ENCODE measurements around the gene RNF149.
"Not testable (repeated sequence)": the region's sequence is repeated elsewhere in the genome, so short reads cannot be mapped to it uniquely, and the experiment has no call there.

The RNF149 gene, protein sequence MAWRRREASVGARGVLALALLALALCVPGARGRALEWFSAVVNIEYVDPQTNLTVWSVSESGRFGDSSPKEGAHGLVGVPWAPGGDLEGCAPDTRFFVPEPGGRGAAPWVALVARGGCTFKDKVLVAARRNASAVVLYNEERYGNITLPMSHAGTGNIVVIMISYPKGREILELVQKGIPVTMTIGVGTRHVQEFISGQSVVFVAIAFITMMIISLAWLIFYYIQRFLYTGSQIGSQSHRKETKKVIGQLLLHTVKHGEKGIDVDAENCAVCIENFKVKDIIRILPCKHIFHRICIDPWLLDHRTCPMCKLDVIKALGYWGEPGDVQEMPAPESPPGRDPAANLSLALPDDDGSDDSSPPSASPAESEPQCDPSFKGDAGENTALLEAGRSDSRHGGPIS

GRCh38 chr2:101308432-101309210, at the start of gene RNF149:
RNF149 (minus strand) TSS chr2:101308701; CDS start chr2:101308588, 113 bp downstream.
- peak; percentile 92 for DNase-seq

- DNase-seq: no peak
These were observed 48.9 kb upstream of the RNF149 start for GRCh38 chr2:101357376-101357775.

GRCh38 chr2:101356521-101356920, 48.0 kb upstream of the RNF149 start:
- DNase-seq: no peak

GRCh38 chr2:101356055-101356454, 47.6 kb upstream of the RNF149 start:
- no peak for DNase-seq

GRCh38 chr2:101355401-101356054, 47.0 kb upstream of the RNF149 start:
- DNase-seq: no peak

DNA sequence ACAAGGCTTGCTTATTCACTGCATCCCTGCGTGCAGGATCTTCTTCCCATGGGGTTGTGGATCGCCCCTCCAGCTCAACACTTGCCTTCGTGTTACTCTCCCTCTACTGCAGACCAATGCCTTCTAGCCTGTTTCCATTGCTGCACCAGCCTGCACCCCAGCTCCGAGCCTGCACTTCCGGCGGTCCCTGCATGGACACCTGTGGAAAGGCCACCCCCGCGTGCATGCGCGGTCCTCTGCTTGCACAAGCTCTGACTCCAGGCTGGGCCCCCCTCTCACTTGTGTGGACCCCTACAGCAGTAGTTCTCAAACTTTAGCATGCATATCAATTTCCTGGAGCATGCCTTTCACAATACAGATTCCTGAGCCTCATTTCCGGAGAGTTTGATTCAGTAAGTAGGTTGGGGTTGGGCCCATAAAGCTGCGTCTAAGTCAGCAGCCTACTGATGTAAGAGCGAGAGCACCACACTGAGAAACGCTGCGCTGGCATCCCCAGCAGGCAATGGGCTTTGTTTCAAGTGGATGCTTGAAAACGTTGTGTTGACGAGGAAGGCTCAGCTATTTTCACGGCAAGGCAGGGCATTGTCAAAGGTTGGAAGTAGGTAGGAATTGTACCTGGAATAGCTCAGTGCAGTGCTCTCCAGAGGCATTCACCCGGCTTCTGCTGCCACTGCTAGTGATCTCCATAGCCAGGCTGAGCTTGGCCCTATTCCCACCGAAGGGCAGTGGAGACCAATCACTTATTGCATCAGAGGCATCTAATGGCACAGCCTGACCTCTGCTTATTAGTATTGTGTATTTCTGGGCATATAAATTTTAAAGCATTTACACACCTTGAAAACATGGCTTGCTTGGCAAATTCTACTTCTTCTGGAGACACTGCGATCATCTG, 46.2 kb upstream of the RNF149 start:
- no peak for DNase-seq

DNA sequence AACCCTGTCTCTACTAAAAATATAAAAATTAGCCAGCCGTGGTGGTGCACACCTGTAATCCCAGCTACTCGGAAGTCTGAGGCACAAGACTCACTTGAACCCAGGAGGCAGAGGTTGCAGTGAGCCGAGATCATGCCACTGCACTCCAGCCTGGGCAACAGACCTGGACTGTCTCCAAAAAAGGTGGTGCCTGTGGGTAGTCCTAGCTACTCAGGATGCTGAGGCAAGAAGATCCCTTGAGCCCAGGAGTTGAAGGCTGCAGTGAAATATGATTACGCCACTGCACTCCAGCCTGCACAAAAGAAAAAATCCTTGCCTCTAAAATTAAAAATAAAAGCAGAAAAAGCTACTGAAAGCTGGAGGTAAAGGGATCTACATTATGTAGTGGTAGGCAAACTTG, 44.1 kb upstream of the RNF149 start:
- not testable (repeated sequence) for DNase-seq

GRCh38 chr2:101351207-101351606, 42.7 kb upstream of the RNF149 start:
- no peak for DNase-seq

DNA sequence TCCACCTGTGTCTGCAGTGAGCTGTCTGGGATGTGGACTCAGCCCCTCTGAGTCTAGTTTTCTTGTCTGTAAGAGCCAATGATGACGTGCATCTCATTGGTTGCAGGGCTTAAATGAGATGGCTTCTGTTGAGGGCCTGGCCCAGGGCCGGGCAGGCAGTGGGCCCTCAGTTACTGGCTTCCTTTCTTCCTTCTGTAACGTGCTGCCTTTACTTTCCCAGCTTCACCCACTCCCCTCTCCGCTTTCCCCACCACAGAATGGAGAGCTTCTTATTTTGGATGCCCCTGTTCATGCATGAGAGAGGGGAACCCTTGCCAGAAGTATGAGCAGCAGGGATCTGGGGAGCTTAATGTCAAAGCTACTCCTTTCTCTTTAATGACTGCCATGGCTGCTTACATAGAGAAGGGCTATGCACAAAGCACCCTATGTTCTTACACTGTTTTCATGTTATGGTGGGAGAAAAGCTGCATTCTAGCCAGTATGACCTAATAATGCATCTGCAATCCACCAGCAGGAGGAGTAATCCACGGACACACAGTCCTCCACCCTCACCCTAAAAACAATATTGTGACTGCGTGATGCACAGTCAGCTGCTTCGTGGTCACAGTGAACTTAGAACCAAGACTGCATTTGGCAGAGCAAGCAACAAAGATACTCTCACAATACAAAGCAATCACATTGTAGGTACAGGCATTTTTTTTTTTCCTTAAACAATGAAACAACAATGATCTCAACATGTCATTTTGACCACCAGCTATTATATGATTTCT, 41.6 kb upstream of the RNF149 start:
- no peak for DNase-seq

DNA sequence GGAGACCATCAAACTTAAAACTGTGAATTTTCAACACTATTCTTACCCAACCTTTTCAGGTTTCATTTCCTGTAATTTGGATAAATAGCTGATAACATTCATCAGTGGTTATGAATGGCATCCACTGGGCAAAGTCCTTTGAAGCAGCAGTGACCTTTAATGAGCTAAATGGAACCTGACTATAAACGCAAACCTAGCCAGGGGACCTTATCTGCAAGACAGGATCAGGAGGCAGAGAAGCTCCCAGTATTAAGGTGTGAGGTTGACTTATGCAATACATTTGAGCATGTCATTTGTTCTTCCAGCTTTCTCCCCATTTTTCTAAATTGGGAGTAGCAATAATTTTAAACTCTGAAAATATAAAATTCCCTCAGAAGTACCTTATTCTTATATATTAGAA, 40.4 kb upstream of the RNF149 start:
- no peak for DNase-seq

DNA sequence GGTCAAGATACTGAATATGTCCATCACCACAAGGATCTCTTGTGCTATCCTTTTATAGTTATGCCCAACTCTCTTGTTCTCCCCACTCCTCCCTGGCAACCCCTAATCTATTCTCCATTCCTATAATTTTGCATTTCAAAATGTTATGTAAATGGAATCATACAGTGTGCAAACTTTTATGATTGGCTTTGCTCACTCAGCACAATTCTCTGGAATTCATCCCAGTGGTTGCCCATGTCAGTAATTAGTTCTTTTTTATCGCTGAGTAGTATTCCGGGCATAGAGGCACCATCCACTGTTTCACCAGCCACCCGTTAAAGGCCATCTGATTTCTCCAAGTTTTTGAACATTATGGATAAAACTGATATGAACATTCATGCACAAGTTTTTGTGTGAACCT, 38.4 kb upstream of the RNF149 start:
- no peak for DNase-seq

- no peak for DNase-seq
These were observed 35.6 kb upstream of the RNF149 start for GRCh38 chr2:101344137-101344536.

GRCh38 chr2:101342625-101343008, 34.1 kb upstream of the RNF149 start:
- no peak for DNase-seq

GRCh38 chr2:101341901-101342624, 33.6 kb upstream of the RNF149 start:
- DNase-seq: peak; percentile 50

DNA sequence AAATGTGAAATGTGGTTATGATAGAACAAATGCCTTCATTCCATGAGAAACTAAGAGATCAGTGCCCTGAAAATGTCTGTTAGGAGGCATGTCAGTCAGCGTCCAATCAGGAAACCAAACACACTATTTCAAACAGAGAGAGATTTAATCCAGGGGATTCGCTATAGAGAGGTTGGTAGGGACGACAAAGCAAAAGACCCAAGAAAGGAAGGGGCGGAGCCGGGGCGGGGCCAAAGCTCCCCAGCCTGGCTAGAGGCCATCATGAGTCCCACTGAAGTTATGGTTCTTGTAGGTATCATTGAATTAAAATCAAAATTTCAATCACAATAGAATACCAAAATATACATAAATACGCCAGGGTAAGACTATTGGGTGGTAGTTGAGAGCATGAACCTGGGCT, 32.9 kb upstream of the RNF149 start:
- DNase-seq: no peak

DNA sequence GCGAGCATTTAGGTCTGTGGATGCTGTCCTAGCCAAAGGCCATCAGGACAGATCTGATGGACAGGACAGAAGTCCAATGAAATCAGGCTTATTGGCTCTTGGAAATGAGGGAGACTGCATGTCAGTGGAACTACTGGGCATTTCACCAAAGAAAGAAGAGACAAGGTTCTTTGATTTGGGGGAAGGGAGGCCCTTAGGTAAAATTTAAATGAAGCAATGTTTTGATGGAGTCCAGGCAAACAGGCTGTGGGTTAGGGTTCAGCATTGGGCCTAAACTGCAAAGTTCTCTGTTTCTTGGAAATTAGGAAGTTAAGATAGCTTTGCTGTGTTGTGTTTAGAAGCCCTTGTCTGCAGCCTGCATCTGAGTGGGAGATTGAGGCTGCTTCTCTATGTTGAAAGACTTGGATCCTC, 31.6 kb upstream of the RNF149 start:
- no peak for DNase-seq

DNA sequence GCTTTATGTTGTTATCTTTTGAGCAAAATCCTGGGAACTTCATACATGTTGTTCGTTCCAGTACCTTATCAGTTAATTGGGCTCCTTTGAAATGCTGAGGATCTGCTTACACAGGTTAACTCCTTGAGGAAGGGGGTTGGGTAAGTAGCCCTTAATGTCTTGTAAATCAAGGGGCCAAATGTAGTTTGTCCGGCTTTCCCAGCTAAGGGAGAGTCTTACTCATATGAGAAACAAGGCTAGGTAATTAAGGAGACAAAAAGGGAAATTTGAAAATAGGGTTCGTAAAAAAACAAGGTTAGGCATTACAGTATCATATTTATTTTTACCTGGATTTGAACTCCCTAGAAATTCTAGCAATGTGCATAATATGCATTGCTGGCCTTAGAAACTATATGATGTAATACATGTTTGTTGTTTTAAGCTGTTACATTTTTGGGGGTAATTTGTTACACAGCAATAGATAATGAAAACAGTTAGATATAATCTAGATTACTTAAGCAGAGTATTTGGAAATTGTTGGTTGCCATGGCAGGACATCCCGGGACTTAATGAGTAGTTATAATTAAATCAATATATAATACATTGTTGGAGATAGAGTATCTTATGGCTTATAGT, 30.9 kb upstream of the RNF149 start:
- no peak for DNase-seq

- DNase-seq: no peak
These were observed 29.4 kb upstream of the RNF149 start for GRCh38 chr2:101337877-101338276.

GRCh38 chr2:101332885-101333766, 24.6 kb upstream of the RNF149 start:
- no peak for DNase-seq

DNA sequence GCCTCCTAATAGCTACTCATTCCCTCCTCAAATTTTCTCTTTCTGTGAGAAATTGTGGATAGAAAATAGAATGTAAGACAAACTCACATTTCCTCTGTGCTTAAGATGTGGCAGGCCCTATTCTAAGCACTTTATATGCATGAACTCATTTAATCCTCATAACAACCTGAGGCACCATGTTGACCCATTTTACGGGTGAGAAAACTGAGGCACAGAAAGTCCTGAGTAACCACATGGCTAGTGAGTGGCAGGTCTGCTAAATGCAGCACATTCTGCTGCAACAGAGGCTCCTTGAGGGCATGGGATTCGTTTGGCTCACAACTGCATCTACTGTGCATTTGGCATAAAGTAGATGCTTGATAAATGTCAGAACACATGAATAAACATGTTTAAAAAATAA, 22.7 kb upstream of the RNF149 start:
- DNase-seq: no peak

Measured in CD4-positive, alpha-beta T cell treated with Interferon gamma for 1 hour (primary cell).